GM19372 (cell line): ENCODE results near the gene TAF8.
"Not testable (repeated sequence)": the region's sequence is repeated elsewhere in the genome, so short reads cannot be mapped to it uniquely, and the experiment has no call there.

ENCODE experiments used
- ATAC-seq: cut with Tn5 transposase; IDR thresholded peaks from one replicate; pipeline ENCODE4 v1.9.1; 2021; ENCODE audit warnings: mild to moderate bottlenecking, low read depth, moderate library complexity; ENCODE audit not compliant: unreplicated experiment

The TAF8 gene, protein sequence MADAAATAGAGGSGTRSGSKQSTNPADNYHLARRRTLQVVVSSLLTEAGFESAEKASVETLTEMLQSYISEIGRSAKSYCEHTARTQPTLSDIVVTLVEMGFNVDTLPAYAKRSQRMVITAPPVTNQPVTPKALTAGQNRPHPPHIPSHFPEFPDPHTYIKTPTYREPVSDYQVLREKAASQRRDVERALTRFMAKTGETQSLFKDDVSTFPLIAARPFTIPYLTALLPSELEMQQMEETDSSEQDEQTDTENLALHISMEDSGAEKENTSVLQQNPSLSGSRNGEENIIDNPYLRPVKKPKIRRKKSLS

DNA sequence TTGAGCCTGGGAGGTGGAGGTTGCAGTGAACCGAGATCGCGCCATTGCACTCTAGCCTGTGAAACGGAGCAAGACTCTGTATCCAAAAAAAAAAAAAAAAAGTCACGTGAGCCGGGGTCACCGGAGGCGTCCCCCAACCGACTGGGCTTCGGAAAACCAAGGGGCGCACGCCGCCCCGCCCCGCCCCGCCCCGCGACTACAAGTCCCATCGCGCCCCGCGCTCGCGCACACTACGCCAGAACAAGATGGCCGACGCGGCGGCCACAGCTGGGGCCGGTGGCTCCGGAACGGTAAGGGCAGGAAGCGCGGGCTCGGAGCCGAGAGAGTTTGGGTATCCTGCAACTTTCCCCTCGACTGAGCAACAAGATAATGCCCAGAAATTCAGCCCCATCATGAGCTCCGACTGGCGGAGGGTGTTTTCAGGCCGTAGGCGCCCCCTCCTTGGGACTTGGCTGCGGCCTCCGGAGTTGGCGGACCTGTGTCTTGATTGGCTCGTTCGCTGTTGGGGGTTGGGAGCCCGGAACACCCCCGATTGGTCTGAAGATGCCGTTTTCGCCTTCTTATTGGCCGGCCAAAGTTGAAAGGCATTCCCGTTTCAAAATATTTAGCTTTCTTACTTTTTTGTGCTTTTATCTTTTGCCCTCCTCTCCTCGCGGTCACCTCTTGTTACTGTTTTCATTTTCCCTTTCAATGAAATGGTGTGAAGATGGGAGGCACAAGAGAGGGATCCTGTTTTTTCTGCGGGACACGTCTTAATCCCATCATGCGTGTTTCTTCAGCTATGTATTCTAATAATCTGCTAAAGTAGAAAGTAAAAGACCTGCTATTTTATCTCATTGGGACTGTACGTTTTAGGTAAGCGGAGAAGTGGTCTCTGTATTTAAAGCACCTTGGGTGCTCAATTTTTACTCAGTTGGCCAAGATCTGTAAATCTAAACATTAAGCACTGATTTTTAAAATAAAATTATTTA is at the start of gene TAF8:
Gene TAF8, plus strand, starts transcription at position 228 of the 971 bp plus-strand sequence. Its CDS starts 18 bp downstream, at position 246.
- ATAC-seq, result peak; percentile 69

DNA sequence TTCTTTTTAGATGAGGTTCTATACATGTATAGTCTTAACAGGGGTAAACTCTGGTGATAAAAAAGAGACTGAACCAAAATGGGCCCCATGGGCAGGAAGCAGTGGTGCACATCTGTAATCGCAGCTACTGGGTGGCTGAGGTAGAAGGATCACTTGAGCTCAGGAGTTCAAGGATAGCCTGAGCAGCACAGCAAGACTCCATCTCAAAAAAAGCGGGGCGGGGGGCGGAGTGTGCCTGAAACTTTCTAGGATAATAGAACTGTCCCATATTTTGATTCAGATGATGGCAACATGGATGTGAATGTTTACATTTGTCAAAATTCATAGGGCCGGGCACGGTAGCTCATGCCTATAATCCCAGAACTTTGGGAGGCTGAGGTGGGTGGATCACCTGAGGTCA is 48.8 kb upstream of the TAF8 start:
- ATAC-seq, result no peak

DNA sequence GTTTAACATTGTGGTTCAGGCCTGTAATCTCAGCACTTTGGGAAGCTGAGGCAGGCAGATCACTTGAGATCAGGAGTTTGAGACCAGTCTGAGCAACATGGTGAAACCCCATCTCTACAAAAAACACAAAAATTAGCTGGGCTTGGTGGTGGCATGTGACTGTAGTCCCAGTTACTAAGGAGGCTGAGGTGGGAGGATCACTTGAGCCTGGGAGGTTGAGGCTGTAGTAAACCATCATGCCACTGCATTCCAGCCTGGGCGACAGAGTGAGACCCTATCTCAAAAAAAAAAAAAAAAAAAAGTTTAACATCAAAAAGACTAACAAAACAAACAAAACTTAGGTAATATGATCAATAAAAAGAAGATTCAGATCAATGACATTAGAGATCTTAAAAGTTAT is 46.7 kb upstream of the TAF8 start:
- ATAC-seq, result not testable (repeated sequence)

DNA sequence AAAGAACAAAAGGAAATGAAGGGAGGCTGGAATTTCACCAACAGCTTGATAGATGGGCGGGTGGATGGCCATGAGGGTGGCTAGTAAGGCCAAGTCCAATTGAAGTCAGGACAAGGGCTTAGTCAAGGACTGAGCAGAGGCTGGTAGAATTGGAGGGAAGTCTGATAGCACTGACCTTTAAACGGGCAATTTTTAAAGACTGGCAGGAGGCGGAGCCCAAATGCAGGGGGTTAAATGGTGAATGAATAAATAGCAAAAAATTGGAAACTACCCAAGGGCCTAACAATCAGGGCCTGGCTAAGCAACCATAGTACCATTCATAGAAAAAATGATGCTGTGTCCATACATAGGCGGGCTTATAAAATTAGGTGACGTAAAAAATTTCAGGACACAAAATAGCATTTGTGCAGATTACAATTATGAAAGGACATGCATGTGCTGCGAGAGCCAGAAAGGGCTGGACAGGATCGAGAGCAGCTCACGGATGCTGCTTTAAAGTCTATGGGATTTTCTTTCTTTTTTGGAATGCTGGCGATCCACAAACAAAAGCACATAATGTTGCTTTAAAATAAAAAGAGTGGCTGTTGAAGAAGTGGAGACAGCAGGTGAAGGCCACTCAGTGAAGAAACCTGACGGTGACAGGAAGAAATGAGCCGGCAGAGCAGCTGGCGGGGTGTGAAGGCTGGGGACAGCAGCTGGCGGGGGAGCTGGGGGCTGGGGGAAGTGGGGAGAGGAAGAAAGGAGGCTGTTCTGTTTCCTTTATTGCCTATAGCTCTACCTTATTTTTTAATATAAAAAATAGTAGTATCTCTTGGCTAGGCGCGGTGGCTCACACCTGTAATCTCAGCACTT is 42.8 kb upstream of the TAF8 start:
- ATAC-seq, result no peak

DNA sequence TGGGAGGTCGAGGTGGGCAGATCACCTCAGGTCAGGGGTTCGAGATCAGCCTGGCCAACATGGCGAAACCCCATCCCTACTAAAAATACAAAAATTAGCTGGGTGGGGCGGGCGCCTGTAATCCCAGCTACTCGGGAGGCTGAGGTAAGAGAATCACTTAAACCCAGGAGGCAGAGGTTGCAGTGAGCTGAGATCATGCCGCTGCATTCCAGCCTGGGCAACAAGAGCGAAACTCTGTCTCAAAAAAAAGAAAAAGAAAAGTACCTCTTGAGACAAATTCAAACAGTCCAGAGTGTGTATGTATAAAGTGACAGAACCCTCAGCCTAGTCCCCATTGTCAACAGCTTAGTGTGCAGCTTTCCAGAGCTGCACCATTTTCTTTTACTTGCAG is 42.2 kb upstream of the TAF8 start:
- ATAC-seq, result not testable (repeated sequence)

DNA sequence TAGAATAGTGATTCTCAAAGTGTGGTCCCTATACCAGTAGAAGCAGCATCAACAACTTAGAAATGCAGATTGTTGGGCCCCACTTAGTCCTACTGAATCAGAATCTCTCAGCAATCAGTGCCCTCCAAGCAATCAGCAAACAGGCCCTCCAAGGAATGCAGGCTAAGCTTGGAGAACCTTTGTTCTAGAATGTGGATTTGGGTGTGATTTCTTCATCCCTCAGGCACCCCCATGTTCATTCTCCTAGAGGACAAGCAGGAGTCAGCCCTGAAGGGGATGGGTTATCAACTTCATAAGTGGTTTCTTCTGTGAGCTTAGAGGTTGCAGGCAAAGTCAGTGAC is 40.5 kb upstream of the TAF8 start:
- no peak for ATAC-seq

DNA sequence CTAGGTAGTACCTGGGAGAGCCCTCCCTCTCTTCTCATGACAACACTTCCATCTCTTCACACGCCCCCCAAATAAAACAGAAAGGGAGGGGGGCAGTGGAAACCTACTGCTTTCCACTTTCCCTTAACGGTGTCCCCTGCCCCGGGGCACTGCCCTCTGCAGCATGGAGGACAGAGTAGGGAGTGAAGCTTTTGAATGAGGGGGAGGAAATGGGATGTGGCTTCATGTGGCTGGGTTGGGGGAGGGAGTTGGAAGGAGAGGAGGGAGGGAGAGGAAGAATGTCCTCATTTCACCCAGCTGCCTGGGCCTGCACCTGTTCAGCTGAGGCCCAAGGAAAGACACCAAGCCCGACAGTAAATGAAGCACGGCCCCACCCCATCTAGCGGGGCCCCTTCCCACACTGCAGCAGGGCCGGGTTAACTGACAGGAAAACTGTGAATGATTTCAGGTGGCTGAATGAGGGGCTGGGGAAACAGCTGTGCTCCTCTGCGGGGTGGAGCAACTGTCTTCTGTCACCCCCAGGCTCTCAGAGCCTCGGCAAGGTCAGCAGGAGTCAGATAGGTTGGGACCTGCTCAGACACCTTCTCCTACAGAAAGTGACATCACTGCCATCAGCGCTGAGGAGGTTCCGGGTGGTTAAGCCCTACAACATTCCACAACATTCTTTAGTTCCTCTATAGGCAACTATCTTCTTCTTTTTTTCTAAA is 40.0 kb upstream of the TAF8 start:
- no peak for ATAC-seq

DNA sequence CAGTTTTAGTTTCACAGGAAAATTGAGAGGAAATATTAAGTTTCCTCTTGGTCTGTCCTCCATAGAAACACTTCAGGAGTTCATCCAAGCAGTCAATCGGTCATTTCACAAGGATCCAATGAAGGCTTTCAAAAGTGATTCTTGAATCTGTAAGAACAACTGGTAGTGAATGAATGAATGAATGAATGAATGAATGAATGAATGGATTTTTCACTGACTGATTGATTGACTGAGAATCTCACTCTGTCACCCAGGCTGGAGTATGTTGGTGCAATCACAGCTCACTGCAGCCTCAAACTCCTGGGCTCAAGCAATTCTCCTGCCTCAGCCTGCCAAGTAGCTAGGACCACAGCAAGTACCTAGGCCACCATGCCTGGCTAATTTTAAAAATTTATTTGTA is 39.4 kb upstream of the TAF8 start:
- ATAC-seq, result no peak

DNA sequence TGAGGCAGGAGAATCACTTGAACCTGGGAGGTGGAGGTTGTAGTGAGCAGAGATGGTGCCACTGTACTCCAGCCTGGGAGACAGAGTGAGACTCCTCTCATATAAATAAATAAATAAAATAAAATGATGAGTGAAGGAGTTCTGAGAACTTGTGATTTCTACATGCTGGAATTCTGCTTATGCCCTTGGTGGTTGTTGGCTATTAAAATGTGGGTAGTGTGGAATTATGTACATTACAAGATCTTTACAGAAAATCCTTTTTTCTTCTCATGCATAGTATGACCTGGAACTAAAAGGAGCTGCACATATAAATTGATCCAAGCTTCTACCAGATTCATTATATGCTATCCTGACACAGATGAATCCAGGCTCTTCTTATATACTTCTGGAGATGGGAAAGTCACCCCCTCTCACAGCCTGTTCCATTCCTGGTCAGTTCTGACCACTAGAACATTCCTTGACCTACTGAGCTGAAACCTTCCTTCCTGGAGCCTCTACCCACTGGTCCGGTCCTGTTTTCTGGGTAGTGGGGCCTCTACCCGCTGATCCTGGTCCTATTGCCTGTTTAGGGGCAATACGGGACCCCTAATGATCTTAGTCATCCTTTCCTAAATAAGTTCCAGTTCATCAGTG is 37.7 kb upstream of the TAF8 start:
- ATAC-seq, result no peak

DNA sequence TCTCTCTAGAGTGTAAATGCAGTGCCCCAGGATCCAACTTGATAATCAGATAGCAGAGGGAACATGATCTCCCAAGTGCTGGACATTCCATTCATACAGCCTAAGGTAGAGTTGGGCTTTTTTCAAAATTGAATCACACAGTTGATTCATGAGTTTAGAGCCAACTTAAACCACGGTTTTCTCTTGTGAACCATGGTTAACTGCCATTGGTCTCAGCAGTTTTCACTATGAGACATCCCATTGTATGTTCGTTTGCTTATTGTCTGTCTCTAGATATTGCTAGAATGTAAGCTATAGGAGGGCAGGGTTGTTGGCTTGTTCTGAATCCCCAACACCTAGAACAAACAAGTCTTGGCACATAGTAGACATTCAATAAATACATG is 37.2 kb upstream of the TAF8 start:
- no peak for ATAC-seq

DNA sequence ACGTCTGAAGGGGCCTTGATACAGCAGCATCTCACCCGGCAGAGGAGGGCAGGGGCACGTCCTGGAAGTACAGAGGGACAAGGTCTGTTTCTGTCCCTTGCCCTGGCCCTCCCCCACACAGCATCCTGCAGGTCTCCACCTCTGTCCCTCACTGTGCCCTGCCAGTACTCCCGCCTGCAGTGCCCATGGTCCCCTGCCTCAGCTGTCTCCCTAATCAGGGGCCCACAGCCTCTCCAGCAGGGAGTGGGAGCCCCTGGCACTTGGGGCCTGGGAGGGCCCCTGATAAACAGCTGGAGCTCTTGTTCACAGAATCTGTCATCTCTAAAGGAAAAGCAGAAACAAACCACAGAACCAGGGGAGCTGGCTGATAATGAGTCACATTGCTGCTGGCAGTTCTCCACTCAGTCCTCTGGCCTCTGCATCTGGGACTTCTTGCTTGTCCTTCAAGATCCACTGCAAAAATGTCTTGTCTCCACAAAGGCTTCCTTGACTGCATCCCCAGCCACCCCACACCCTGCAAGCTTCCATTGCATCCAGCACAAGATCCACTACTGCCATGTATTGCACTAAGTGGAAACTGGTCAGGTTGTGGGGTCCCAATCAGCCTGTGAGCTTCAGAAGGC is 33.2 kb upstream of the TAF8 start:
- ATAC-seq, result no peak

DNA sequence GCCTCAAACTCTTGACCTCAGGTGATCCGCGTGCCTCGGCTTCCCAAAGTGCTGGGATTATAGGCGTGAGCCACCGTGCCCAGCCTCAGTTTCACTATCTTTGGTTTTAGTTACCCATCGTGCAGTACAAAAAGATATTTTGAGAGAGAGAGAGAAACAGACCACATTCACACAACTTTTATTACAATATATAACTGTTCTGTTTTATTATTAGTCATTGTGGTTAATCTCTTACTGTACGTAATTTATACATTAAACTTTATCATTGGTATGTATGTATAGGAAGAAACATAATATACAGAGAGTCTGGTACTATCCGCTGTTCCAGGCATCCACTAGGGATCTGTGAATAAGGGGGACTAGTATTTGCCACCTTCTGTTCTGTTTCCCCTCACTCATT is 29.4 kb upstream of the TAF8 start:
- no peak for ATAC-seq

DNA sequence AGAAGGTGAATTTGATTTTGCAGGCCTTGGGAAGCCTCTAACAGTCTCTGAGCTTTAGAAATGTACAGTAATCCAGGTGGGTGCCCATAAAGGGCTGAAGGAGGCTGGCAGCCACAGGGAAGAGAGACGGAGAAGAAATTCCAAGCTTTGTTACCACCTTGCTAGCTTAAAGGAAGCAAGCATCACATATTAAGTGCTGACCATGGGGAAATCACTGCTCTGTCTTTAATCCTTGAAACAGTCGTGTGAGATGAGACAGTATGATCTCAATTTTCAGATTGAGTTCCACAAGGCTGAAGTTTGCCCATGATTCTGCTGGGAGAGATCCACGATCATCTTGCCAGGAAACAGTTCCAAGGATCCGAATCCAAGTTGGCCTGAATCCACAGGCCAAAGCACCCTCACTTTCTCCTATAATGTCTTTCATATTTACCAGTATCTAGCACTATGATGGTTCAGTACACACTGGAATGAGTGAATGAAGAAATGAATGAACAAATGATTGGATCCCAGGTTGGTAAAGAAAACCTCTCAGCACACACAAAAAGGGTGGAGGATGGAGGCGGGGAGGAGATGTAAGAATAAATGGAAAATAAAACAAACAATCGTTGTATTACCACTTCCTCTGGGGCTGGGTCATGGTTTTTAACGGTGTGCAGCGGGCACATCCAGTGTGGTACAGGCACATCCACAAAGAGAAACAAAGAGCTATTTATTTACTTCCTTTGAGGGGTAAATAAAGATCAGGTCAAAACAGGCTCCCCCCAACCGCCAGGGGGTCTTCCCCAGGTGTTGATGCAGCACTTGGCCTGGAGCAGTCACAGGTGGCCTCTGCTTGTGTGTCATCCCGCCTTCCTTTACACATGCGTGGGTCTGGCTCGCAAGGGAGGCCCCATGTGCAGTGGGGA is 28.2 kb upstream of the TAF8 start:
- ATAC-seq, result no peak

DNA sequence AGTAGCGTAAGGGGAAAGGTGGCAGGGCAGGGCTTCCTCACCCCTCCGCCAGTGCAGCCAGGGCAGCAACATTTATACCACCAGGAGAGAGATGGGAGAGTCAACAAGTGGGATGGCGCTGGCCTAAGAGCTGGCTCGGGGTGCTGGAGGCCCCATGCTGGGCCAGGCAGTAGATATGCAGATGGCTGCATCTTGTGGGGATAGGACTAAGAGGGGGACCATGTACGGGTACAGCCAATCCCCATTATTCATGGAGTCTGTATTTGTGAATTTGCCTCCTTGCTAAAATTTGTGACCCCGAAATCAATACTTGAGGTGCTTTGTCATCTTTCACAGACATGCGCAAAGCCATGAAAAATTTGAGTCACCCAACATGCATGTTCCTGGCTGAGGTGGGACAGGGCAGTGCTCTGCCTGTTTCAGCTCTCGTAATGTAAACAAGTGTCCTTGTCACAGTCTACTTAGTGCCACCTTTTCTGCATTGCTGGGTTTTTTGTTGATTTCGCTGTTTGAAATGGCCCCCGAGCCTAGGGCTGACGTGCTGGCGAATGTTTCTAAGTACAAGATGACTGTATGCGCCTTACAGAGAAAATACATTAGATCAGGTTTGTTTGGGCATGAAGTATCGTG is 27.5 kb upstream of the TAF8 start:
- ATAC-seq, result no peak

DNA sequence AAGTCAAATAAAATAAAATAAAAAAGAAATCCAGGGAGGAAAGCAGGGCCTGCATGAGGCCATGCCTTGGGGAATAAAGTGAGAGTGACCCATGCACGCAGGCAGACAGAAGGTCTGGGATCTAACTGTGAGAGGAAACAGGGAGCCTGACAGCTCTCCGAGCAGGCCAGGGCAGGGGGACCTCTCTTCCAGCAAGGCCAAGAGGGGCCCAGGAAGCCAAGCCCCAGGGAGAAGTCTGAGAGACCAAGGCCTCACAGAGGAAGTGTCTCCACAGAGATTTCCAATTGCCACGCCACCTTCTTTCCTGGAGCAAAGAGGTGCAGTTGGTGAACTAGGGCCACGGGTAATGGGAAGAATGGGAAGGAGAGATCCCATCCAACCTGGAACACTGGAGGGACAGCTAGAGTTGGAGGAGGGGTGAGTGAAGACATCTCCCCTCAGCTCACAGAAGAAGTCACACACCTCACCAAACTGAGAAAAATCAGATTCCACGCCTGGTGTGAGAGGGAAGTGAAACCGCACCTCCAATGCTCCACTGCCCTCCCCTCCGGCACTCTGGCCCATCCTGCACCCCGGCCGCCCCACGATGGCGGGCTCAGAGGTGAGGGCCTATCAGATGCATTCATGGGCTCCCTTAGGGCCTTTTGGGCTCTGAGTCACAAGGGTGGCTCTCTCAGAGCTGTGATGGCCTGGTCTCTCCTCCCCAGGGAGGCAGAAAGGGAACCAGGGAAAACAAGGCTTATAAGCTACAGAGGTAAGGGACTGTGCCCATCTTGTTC is 25.1 kb upstream of the TAF8 start:
- peak; percentile 61 for ATAC-seq

DNA sequence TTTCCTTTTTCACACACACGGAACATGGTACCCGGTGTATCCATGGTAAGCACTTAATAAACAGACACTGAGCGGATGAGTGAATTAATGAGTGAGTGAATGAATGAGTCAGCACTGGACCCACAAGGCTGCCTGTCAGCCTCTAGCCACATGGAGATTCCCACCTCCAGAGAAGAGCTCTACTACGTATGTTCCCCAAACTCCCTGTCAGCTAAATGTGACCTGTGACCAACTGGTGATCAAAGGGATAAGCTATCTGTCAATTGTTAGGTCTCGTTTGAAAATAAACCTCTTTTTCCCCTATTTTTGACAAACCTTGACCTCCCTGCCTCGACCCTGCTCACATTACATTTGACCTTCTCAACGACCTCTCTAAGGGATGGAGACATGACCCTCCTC is 24.5 kb upstream of the TAF8 start:
- no peak for ATAC-seq

DNA sequence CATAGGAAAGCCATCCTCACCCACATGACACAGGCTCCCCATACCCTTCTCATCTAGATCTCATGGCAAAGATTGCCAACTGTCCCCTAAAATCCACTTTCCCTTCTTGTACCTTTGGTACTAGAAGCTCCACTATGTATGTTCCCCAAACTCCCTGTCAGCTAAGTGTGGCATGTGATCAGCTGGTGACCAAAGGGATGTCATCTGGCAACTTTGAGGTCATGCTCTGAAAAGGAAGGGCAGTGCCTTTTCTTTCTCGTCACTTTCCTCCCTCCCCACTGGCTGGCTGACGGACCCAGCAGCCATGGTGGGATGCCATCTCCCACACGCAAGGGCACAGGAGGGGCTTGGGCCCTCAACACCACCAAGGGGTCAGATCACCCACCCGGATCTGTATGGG is 23.8 kb upstream of the TAF8 start:
- ATAC-seq, result no peak
